ENCODE data around the gene CCSER1.

DNA sequence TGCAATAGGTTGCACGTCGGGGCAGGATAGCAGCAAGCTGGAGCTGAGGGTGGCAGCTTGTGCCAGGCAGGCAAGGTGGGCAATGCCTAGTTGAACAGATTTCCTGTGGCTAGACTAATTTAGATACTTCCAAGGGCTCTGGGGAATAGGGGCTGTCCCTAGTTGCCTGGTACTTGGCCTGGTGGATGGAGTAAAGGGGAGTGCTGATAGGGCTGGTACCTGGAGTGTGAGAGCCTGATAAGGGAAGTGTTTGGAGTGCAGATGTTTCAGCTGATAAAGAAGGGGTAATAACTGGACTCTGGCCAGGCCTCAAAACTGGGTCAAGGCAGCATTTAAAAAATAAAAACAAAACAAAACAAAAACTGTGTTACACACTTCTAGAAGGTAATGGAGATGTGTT is 665.5 kb downstream of the CCSER1 start:
- TF ChIP-seq, protein P1, sequence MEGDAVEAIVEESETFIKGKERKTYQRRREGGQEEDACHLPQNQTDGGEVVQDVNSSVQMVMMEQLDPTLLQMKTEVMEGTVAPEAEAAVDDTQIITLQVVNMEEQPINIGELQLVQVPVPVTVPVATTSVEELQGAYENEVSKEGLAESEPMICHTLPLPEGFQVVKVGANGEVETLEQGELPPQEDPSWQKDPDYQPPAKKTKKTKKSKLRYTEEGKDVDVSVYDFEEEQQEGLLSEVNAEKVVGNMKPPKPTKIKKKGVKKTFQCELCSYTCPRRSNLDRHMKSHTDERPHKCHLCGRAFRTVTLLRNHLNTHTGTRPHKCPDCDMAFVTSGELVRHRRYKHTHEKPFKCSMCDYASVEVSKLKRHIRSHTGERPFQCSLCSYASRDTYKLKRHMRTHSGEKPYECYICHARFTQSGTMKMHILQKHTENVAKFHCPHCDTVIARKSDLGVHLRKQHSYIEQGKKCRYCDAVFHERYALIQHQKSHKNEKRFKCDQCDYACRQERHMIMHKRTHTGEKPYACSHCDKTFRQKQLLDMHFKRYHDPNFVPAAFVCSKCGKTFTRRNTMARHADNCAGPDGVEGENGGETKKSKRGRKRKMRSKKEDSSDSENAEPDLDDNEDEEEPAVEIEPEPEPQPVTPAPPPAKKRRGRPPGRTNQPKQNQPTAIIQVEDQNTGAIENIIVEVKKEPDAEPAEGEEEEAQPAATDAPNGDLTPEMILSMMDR (conservative IDR thresholded peaks at IDR 0.05 in 1 of 2, IDR thresholded peaks at IDR 0.05 in 1 of 2; ENCODE audit: extremely low read depth in 1 of 2, insufficient read depth in 1 of 2, low read depth in 1 of 2, low read length in 2 of 2), result no peak
- no peak for TF ChIP-seq EZH2 (IDR thresholded peaks at IDR 0.05; ENCODE audit: borderline replicate concordance, low read length)

Measured in mammary epithelial cell (primary cell).